AG04449 (cell line): ENCODE measurements around the gene SYNGR4.
A peak's percentile ranks its signal among the peaks of the same experiment; 100 is the strongest.

Source experiments
- CTCF ChIA-PET: fragments of 350-600 bp; formaldehyde crosslinking; extraction: SDS; loops from one replicate; lab custom pipeline; 2021; ENCODE audit warnings: antibody characterized with exemption; lab: Yijun Ruan, JAX
- POLR2A ChIA-PET: fragments of 400-600, 350-600 bp; formaldehyde crosslinking; extraction: SDS; loops from one replicate; lab custom pipeline; 2020; ENCODE audit warnings: antibody characterized with exemption, inconsistent platforms; lab: Yijun Ruan, JAX
- DNase-seq: peaks from one replicate; pipeline ENCODE4 v3.0.0-alpha.2; 2010; ENCODE audit warnings: low read depth, low spot score
- H3K4me3 ChIP-seq: 2 replicates; pipeline ENCODE4 v1.5.1; 2011; ENCODE audit warnings: low read depth, mild to moderate bottlenecking, control low read depth, low read length
- CTCF ChIP-seq: IDR thresholded peaks from one replicate; pipeline ENCODE4 v1.5.1; 2011; ENCODE audit warnings: mild to moderate bottlenecking, moderate library complexity, low read length, control low read depth, inconsistent platforms; ENCODE audit not compliant: insufficient read depth; ENCODE audit errors: missing control alignments

SYNGR4 gene

GRCh38 chr19:48419158-48419920 is 55.2 kb downstream of the SYNGR4 start:
- ChIA-PET CTCF (interaction anchor here (1.0 to 2.3 kb wide), 2 partner anchors 28 kb away, joined by 5 to 11 read pairs; partner anchors contain the start of gene KDELR1), POLR2A (no interaction called here)
- DNase-seq: no peak
- no peak for TF ChIP-seq CTCF
- H3K4me3 ChIP-seq: peak overlapping the region; percentile 6; the same call in 1 of the 2 replicates

GRCh38 chr19:48421548-48421947 is 57.4 kb downstream of the SYNGR4 start:
- CTCF ChIA-PET: interaction anchor here (0.8 kb wide), 1 partner anchor 30 kb away, joined by 3 read pairs; the partner anchor contains the start of gene KDELR1
- POLR2A ChIA-PET: no interaction called here
- TF ChIP-seq CTCF: no peak
- H3K4me3 ChIP-seq: no peak overlapping the region
- no peak for DNase-seq

GRCh38 chr19:48424694-48425219 is 60.6 kb downstream of the SYNGR4 start:
- no peak overlapping the region for H3K4me3 ChIP-seq

More at GRCh38 chr19:48424694-48425219, 60.6 kb downstream of the SYNGR4 start:
- POLR2A ChIA-PET: no interaction called here
- CTCF ChIA-PET: no interaction called here
- no peak for TF ChIP-seq CTCF
- DNase-seq: no peak
